ENCODE measurements around the gene ACTG2. TPM values are rescaled to one million over a fixed set of nuclear protein-coding genes. Genes with fewer than 3 reads are reported as not detected.

ACTG2 gene
- total and polyA plus RNA-seq, 8 donors, result 143 to 2,977 (median 957) TPM

- peak overlapping the region; percentile 30 to 50 (median 44) for H3K4me3 ChIP-seq
- no peaks in the 10 kb centered on the region for H3K27me3 ChIP-seq
- H3K4me1 ChIP-seq, result peaks cover 0 to 21% (median 5%) of the 10 kb centered on the region in 4 donors
- intact Hi-C loops (cut with DNase I; ENCODE audit: low total_unique reads), result no loop called here
- TF ChIP-seq, protein P1, sequence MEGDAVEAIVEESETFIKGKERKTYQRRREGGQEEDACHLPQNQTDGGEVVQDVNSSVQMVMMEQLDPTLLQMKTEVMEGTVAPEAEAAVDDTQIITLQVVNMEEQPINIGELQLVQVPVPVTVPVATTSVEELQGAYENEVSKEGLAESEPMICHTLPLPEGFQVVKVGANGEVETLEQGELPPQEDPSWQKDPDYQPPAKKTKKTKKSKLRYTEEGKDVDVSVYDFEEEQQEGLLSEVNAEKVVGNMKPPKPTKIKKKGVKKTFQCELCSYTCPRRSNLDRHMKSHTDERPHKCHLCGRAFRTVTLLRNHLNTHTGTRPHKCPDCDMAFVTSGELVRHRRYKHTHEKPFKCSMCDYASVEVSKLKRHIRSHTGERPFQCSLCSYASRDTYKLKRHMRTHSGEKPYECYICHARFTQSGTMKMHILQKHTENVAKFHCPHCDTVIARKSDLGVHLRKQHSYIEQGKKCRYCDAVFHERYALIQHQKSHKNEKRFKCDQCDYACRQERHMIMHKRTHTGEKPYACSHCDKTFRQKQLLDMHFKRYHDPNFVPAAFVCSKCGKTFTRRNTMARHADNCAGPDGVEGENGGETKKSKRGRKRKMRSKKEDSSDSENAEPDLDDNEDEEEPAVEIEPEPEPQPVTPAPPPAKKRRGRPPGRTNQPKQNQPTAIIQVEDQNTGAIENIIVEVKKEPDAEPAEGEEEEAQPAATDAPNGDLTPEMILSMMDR (IDR thresholded peaks at IDR 0.05), result no peak
- no peak for TF ChIP-seq POLR2AphosphoS5 (IDR thresholded peaks at IDR 0.05)
- no peak for TF ChIP-seq POLR2A (IDR thresholded peaks at IDR 0.05)
- TF ChIP-seq EP300 (IDR thresholded peaks at IDR 0.05), result no peak
- H3K27ac ChIP-seq, result peak overlapping the region in 4 of 5 donors; percentile 79 to 92 (median 82)
- no peaks in the 10 kb centered on the region for H3K9me3 ChIP-seq
- WGBS, 5 donors, result 69 to 76% (median 71%) methylated on average over 9 of the region's 9 CpGs
- H3K36me3 ChIP-seq, result no peaks in the 10 kb centered on the region
- no peak for DNase-seq
Measured at GRCh38 chr2:73893764-73894474, 1.1 kb downstream of the ACTG2 start.

DNA sequence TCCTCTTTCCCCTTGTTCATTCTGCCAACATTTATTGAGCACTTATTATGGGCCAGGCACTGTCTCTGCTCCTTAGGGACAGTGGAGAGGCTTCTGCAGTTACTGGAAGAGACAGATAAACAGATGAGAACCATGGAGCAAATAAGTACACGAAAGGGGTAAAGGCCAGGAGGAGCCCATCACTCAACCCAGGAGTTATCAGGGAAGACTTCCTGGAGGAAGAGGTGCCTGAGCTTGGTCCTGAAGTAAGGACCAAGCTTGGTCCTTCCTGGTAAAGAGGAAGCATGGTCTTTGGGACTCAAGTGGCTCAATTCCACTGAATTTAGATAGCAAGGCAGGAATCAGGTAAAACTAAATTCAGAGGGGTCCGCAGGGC is 1.7 kb downstream of the ACTG2 start:
- Histone ChIP-seq H3K27me3 (no peaks in the 10 kb centered on the region), H3K4me3 (peak overlapping the region; percentile 30 to 50 (median 44)), H3K9me3 (no peaks in the 10 kb centered on the region), H3K36me3 (no peaks in the 10 kb centered on the region), H3K4me1 (peaks cover 0 to 18% (median 5%) of the 10 kb centered on the region in 4 donors), H3K27ac (peak overlapping the region in 4 of 5 donors; percentile 79 to 92 (median 82))
- TF ChIP-seq EP300 (IDR thresholded peaks at IDR 0.05) (no peak), POLR2A (IDR thresholded peaks at IDR 0.05) (no peak), POLR2AphosphoS5 (IDR thresholded peaks at IDR 0.05) (no peak)
- TF ChIP-seq, protein P1 (IDR thresholded peaks at IDR 0.05), result no peak
- intact Hi-C loops (cut with DNase I; ENCODE audit: low total_unique reads), result no loop called here
- WGBS, 5 donors, result 76 to 89% (median 86%) methylated on average over 2 of the region's 2 CpGs
- no peak for DNase-seq

DNA sequence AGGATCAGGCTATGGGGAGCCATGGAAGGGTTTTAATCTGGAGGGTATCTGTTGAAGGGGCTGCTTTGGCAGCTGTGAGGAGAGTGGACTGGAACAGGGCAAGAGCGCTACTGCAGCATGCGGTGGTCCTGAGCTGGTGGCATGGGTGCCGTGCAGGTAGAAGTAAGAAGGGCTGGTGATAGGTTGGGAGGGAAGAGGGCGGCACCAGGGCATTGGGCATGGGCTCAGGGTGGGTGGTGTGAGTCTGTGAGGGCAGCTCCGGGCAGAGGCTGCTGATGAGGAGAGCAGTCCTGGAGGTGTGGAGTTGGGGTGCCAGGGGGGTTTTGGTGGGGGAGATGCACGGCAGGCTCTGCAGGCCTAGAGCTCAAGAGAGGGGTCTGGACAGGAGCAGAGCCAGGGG is 2.1 kb downstream of the ACTG2 start:
- 72 to 83% (median 81%) methylated on average over 6 of the region's 6 CpGs for WGBS, 5 donors
- no peaks in the 10 kb centered on the region for H3K27me3 ChIP-seq
- H3K36me3 ChIP-seq, result peaks cover 0 to 4% (median 0%) of the 10 kb centered on the region in 4 donors
- TF ChIP-seq POLR2AphosphoS5 (IDR thresholded peaks at IDR 0.05), result no peak
- TF ChIP-seq EP300 (IDR thresholded peaks at IDR 0.05), result no peak
- TF ChIP-seq POLR2A (IDR thresholded peaks at IDR 0.05), result no peak
- peak overlapping the region; percentile 30 to 50 (median 44) for H3K4me3 ChIP-seq
- H3K4me1 ChIP-seq, result peaks cover 0 to 19% (median 6%) of the 10 kb centered on the region in 4 donors
- intact Hi-C loops (cut with DNase I; ENCODE audit: low total_unique reads), result no loop called here
- DNase-seq, result no peak
- peak overlapping the region in 4 of 5 donors; percentile 79 to 92 (median 82) for H3K27ac ChIP-seq
- H3K9me3 ChIP-seq, result no peaks in the 10 kb centered on the region

DNA sequence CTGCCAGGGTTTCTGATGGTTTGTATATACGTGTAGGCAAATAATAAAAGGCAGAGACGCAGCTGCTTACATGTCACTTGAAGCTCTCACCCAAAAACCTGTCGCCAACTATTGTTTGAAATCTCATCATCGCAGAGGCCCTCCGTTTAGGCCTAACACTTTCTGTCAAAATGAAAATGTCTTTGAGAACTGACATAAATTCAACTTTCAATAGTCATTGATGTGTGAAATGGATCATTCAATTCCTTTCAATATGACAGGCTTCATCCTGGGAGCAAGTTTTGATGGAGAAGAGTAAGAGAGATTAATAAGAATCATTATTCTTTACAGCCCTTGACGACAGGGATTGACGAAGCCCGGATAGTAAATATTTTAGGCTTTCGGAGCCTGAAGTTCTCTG is 2.7 kb downstream of the ACTG2 start:
- H3K27ac ChIP-seq, result peak overlapping the region in 4 of 5 donors; percentile 79 to 92 (median 82)
- no peak for DNase-seq
- no peaks in the 10 kb centered on the region for H3K9me3 ChIP-seq
- peaks cover 0 to 23% (median 9%) of the 10 kb centered on the region in 4 donors for H3K4me1 ChIP-seq
- H3K27me3 ChIP-seq, result no peaks in the 10 kb centered on the region
- peaks cover 0 to 8% (median 0%) of the 10 kb centered on the region in 4 donors for H3K36me3 ChIP-seq
- peak overlapping the region; percentile 30 to 50 (median 44) for H3K4me3 ChIP-seq
- intact Hi-C loops (cut with DNase I; ENCODE audit: low total_unique reads), result no loop called here
- TF ChIP-seq POLR2AphosphoS5 (IDR thresholded peaks at IDR 0.05) (no peak), EP300 (IDR thresholded peaks at IDR 0.05) (no peak), POLR2A (IDR thresholded peaks at IDR 0.05) (no peak)
- TF ChIP-seq, protein P1 (IDR thresholded peaks at IDR 0.05), result no peak
- WGBS, 5 donors, result 59 to 80% (median 75%) methylated on average over 9 of the region's 9 CpGs
